Astrocyte of the spinal cord (primary cell): Measurements from ENCODE around the gene GLB1L2.

ENCODE experiments used
- DNase-seq: peaks from one replicate; pipeline ENCODE4 v3.0.0; 2011; ENCODE audit warnings: low read depth, low spot score
- H3K4me3 ChIP-seq: 2 replicates; pipeline ENCODE4 v1.5.1; 2011; ENCODE audit warnings: low read depth, mild to moderate bottlenecking, low read length, moderate library complexity
- in situ Hi-C: cut with HindIII; loops from 2 replicates; pipeline ENCODE4 v1.10.0; 2017; ENCODE audit warnings: low sequenced_read_pairs
- TF ChIP-seq, protein P1 (sequence below): IDR thresholded peaks from 2 replicates; pipeline ENCODE4 v1.5.1; 2012; ENCODE audit warnings: low read depth, mild to moderate bottlenecking, low read length, inconsistent platforms

The GLB1L2 gene

GRCh38 chr11:134346101-134346975, 14.6 kb downstream of the GLB1L2 start:
- TF ChIP-seq, protein P1, sequence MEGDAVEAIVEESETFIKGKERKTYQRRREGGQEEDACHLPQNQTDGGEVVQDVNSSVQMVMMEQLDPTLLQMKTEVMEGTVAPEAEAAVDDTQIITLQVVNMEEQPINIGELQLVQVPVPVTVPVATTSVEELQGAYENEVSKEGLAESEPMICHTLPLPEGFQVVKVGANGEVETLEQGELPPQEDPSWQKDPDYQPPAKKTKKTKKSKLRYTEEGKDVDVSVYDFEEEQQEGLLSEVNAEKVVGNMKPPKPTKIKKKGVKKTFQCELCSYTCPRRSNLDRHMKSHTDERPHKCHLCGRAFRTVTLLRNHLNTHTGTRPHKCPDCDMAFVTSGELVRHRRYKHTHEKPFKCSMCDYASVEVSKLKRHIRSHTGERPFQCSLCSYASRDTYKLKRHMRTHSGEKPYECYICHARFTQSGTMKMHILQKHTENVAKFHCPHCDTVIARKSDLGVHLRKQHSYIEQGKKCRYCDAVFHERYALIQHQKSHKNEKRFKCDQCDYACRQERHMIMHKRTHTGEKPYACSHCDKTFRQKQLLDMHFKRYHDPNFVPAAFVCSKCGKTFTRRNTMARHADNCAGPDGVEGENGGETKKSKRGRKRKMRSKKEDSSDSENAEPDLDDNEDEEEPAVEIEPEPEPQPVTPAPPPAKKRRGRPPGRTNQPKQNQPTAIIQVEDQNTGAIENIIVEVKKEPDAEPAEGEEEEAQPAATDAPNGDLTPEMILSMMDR: no peak
- DNase-seq: no peak
- in situ Hi-C loops: no loop called here
- H3K4me3 ChIP-seq: no peak overlapping the region

- TF ChIP-seq, protein P1: no peak
- H3K4me3 ChIP-seq: no peak overlapping the region
- DNase-seq: no peak
- in situ Hi-C loops: no loop called here
Observed at GRCh38 chr11:134346976-134347350, 15.2 kb downstream of the GLB1L2 start.

DNA sequence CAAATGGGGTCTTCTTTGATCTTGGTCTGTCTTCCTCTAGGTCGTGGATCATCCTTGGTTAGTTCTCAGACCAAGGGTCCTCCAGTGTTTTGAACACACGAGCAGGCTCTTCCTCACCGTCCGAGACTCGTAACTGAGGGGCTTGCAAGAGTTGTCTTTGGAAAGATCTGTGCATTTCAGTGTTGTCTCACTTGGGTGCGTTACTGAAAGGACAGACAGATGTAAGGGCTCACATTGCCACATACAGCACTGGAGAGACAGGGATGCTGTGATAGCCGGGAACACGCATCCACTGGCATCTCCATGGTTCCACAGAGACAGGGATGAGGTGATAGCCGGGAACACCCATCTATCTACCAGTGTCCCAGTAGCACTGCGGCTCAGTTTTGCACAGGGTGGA, 15.7 kb downstream of the GLB1L2 start:
- in situ Hi-C loops: no loop called here
- DNase-seq: no peak
- no peak overlapping the region for H3K4me3 ChIP-seq
- TF ChIP-seq, protein P1: no peak

GRCh38 chr11:134349109-134349801, 17.5 kb downstream of the GLB1L2 start:
- H3K4me3 ChIP-seq: no peak overlapping the region
- DNase-seq: no peak
- in situ Hi-C loops: no loop called here
- TF ChIP-seq, protein P1: no peak

GRCh38 chr11:134349802-134350355, 18.1 kb downstream of the GLB1L2 start:
- in situ Hi-C loops: no loop called here
- DNase-seq: no peak
- H3K4me3 ChIP-seq: no peak overlapping the region
- TF ChIP-seq, protein P1: no peak

GRCh38 chr11:134350381-134350780, 18.6 kb downstream of the GLB1L2 start:
- DNase-seq: no peak
- in situ Hi-C loops: no loop called here
- H3K4me3 ChIP-seq: no peak overlapping the region
- TF ChIP-seq, protein P1: no peak
